Activated CD4-positive, CD25-positive, alpha-beta regulatory T cell treated with anti-CD3 and anti-CD28 coated beads, Interleukin-2, amount 50 U/mL, for 24 hours (primary cell): ENCODE measurements around the gene PNPLA5.
"Not testable (repeated sequence)": the region's sequence is repeated elsewhere in the genome, so short reads cannot be mapped to it uniquely, and the experiment has no call there.

Experiments
- ATAC-seq, 2 donors: fragments of 150-1000 bp; cut with Tn5 transposase; one replicate each; pipeline ENCODE4 v1.10.0; 2021; ENCODE audit warnings: mild to moderate bottlenecking in 1 of 2, moderate library complexity in 1 of 2

The PNPLA5 gene

DNA sequence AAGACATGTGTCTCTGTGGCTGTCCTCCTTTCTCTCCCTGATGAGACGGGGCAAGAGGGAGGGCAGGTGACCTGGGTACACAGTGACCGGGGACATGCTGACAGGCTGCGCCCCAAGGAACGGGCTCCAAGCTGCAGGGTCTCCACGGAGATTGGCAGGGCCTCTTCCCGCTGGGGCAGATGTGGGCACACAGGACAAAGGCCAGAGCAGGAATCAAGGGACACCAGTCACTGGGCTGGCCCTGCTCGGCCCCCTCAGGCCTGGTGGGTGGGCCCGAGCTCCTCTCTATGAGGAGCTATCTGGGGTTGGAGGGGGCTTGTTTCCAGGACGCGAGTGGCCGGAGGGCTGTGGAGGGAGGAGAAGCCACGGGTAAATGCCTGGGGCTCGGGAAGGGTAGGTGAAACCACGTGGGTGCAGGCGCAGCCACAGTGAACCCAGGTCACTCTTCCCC is 11.2 kb downstream of the PNPLA5 start:
- ATAC-seq, result no peak

DNA sequence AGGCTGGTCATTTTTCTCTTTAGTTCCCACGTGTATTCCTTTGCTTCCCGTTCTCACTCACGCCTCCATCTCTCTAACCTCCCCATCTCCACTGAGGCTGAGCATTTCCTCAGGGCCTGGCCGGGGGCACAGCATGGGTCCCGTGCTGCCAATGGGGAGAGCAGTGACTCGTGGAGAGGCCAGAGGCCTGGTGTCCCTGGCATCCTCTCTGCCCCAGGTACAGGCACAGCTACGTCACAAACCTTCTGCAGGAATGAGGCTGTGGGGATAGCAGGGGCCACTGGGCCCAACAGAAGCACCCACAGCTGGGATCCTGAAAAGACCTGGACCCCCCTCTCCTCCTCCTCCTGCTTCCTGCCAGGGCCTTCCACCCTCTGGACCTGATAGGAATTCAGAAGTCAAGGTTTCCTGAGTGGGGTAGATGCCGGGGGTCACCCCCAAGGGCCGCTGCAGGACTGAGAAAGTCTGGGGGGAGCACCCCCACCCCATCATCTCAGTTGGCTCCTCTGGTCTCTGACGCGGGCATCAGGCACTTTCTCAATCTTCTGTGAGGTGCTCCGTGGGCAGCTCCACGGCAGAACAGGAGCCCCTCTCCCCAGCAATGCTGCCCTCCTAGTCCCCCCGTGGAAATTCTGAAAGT is 11.8 kb downstream of the PNPLA5 start:
- ATAC-seq, result no peak

DNA sequence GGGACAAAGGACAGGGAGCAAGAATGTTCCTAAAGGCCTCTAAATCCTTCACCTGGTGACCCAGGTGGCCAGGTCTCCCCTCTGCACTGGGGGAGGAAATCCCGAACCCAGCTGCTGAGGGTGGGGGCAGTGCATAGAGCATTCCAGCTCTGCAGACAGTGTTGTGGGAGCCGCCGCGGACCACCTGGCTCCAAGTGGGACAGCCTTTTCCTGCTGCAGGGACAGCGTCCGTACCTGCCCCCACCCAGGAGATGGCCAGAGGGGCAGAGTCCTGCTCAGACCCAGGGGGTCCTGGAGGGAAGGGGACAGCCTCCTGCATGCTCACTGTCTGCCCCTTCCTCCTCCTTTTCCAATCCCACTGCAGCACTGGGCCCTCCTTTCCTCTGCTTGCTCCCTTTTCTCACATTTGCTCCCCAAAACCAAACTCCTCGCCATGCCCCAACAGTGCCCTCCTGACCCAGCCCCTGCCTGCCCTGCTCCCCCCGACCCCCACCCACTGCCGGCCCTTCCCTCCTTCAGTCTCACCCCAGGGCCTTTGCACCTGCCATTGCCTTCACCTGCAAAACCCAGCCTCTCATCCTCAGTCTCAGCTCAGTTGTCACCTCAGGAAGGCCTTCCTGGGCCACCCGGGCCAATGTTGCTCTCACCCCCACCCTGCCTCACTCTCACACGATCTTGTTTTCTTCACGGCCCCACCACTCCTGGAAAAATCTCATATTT is 12.8 kb downstream of the PNPLA5 start:
- no peak for ATAC-seq

DNA sequence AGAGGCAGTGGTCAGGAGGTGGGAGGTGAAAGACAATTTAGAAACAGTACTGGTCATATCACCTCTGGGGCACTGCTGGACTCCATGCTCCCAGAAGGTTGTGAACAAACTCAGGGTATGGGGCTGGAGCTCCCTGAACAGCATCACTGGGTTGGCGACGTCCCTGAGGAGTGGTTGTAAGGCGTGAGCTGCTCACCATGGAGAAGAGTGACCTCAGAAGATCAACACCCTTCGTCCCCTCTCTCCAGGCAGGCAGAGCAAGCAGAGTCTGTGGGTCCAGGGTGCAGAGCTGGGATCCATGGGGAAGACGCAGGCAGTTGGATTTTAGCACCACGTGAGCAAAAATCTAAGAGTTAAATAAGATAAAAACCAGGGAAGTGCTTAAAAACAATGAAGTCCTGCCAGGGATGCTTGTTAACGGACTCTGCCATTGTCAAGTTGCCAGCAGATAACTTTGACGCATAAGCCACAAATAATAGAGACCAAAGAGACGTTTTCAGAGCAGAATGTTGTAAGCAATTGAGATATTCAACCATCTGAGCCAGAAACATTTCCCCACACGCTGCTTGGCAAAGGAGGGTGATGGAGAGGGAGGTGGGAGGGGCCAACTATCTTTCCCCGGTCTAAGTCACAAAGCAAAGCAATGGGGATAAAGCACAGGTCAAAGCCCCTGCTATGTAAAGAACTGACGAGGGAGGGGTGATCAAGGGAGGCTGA is 13.6 kb downstream of the PNPLA5 start:
- no peak for ATAC-seq

DNA sequence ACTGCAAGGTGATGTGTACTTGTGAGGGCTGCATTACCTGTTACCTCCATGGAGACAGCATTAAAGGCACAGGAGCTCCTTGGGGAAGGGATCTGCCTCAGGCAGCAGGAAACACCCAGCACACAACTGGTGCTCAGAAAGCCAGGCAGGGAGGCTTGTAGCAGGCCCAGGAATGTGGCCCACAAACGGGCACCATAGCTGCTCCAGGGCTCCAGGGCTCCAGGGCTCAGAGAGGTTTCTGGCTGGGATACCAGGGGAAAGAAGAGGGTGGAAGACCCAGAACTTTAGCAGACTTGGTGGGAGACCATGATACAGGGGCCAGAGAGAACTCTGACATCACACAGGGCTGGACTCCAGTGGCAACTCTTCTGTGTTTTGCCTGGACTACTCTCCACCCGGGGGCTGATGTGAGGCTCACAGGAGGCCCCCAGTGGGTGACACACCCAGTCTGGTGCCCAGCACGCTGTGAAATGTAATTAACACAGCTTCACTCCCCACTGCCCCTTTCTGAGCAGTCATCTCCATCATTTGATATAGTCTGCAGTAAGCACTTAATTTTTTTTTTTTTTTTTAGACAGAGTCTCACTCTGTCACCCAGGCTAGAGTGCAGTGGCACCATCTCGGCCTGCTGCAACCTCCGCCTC is 14.8 kb downstream of the PNPLA5 start:
- ATAC-seq, result no peak

DNA sequence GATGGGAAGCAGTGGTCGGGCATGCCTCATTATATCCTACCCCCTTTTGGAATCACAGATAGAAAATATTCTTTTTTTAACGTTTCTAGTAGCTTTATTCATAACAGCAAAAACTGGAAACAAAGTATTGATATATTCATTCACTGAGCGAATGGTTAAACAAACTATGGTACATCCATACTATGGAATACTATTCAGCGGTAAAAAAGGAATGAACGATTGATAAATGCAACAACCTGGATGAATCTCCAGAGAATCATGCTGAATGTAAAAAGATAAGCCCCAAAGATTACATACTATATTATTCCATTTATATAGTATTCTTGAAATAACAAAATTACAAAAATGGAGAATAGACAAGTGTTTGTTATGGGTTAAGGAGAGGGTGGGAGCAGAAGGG is 22.0 kb downstream of the PNPLA5 start:
- no peak for ATAC-seq

DNA sequence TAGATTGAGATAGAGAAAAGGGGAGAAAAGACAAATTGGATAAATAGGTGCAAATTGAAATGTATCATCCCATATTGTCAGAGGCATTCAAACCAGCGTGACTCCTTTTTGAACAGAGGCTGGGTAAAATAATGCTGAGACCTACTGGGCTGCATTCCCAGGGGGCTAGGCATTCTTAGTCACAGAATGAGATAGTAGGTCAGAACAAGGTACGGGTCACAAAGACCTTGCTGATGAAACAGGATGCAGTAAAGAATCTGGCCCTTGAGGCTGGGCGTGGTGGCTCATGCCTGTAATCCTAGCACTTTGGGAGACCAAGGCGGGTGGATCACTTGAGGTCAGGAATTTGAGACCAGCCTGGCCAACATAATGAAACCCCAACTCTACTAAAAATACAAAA is 22.8 kb downstream of the PNPLA5 start:
- not testable (repeated sequence) for ATAC-seq

DNA sequence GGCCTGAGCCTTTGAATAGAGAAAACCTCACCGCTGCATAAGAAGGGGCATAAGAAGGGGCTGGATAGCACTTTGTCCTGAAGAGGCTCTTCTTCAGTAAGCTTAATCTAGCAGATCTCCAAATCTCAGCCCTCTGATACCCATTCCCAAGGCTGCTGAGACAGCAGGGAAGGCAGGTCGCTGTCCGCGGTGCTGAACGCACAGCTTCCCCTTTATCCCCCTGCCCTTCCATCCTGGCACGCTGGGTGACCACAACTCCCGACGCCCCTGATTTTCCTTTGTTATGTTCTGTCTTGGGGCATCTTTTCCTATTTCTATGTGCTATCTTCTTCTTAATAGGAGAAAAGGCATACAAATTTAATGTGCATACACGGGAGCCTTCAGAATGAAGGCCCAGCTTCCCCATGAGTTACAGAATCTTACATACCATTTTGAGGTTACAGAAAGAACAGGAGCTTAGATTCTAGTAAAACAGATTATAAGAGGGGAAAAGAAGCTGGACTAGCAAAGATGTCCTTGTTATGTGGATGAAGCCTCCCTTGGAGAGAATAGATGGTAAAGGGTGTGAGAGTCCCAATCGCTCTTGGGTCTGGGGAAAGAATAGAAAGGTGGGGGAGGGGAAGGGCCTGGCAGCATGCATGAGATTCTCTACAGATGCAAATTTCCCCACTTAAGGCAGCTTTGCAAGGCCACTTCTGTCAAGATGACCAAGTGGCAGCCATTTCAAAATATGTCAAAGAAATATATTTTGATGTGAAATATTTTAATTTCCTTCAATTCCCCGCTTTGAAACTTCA is 23.8 kb downstream of the PNPLA5 start:
- ATAC-seq, result no peak

DNA sequence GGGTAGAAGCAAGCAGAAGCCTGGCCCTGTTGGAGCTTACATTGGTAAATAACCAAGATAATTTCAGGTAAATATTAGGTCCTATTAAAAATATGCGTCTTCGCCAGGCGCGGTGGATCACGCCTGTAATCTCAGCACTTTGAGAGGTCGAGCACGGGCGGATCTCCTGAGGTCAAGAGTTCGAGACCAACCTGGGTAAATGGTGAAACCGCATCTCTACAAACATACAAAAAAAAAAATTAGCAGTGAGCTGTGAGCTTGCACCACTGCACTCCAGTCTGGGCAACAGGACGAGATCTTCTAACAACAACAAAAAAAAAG is 29.0 kb downstream of the PNPLA5 start:
- no peak for ATAC-seq

DNA sequence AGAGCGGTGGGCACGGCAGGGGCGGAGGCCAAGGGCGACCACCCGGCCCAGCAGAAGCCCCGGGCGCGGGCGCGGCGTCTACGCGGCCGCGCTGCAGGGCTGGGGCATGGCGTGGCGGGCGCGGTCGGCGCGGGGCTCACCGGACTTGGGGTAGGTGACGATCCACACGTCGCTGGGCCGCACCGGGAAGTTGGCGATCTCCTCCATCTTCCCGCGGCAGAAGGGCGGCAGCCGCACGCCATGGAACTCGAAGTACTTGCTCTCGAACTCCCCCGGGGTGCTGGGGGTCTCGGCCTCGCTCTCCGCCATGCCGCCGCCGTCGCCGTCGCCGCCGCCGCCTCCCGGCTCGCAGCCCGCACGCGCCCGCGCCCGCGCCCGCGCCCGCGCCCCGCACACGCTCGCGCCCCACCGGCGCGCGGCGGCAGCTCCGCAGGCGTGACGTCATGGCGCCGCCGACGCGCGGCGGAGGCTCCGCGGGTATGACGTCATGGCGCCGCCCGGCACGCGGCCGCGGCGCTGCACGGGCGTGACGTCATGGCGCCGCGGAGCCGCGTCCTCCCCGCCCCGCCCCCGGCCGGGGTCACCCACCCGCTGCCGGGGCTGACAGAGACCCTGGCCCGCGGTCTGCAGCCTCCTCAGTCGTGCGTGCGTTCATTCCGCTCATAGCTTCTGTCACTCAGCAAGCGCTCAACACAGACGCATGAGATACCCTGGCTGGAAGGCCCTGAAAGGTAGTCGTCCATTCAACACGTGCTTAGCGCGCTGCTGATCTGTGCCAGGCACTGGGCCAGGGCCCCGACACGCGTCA is 29.5 kb downstream of the PNPLA5 start, which contains the start of gene SULT4A1:
Gene SULT4A1, minus strand, starts transcription at position 440 of the 808 bp plus-strand sequence. Its CDS starts 131 bp downstream, at position 309.
- ATAC-seq, result no peak

DNA sequence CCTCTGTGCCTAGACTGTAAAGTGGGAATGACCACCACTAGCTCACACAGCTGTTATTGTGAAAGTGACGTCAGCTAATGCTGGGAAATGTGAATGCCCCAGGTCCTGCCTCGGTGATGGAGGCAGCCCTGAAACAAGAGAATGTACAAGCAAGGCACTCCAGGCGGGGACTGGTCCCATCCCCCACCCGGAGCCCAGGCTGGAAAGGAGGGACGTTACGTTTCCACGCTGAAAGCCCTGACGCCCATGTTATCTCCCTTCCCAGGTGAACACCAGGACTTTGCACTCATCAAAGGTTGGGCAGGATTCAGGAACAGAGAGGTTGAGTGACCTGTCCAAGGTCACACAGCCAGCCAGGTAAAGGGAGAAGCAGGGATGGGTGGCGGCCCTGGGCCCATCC is 30.3 kb downstream of the PNPLA5 start:
- no peak for ATAC-seq

DNA sequence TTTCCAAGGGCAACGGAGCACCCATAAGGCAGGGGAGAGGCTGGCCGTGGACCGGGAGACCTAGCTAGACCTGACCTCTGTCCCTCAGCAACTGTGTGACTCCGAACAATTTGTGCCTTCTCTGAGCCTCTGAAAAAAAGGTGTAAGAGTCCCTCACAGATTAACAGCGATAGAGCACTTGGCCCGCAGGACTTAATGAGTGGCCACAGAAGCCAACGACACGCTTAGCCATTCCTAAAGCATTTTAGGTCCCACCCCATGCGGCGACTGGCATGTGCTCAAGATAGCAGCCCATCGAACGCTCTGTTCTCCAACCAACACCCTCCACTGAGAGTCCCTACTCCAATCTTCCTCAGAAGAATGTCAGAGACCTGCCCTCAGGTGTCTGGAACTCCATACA is 31.0 kb downstream of the PNPLA5 start:
- no peak for ATAC-seq

DNA sequence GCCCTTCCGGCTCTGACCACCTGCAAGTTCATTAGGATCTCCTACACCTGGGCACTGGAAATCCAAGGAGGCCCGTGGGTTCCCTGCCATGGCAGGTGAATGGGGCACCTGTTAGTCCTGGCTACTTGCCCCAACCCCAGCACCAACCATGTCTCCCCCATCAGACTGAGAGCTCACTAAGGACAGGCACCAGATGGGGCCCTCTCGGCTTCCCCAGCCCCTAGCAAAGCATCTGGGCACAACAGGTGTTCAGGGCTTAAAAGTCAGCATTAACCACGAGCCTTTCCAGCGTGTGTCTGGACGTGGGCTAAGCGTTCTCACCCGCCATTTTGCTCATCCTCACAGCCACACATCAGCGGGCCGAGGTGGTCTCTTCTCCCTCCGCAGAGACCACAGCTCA is 31.7 kb downstream of the PNPLA5 start:
- ATAC-seq, result no peak

DNA sequence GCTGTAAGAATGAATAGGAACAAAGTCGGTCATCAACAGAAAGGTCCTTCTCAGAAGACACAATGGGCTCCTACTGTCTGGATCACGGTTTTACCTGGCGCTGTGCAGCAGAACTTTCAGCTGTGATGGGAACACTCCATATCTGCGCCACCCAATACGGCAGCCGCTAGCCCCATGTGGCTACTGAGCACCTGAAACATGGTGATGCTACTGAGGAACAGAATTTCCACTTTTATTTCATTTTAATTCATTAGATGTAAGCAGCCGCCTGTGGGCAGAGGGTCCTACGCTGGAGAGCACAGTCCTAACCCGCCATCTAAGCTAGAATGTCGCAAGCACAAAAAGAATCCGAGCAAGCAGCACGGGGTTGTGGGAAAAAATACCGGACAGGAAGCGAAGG is 32.2 kb downstream of the PNPLA5 start:
- no peak for ATAC-seq

DNA sequence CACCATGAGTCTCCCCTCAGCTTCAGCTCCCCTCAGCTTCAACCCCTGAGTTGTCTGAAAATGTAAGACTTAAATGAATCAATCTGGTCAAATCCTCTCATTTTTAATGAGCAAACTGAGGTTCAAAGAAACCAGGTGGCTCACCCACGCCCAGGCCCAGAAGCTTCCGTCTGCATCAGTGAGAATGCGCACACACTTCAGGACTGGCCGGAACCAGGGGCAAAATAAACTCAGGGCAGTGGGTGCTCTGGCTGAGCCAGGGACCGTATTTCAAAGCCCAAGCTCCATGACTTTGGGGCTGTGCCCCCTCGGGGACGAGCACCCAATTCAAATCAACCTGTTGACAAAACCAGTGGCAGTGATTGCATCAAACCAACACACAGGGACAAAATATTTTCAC is 32.6 kb downstream of the PNPLA5 start:
- no peak for ATAC-seq

DNA sequence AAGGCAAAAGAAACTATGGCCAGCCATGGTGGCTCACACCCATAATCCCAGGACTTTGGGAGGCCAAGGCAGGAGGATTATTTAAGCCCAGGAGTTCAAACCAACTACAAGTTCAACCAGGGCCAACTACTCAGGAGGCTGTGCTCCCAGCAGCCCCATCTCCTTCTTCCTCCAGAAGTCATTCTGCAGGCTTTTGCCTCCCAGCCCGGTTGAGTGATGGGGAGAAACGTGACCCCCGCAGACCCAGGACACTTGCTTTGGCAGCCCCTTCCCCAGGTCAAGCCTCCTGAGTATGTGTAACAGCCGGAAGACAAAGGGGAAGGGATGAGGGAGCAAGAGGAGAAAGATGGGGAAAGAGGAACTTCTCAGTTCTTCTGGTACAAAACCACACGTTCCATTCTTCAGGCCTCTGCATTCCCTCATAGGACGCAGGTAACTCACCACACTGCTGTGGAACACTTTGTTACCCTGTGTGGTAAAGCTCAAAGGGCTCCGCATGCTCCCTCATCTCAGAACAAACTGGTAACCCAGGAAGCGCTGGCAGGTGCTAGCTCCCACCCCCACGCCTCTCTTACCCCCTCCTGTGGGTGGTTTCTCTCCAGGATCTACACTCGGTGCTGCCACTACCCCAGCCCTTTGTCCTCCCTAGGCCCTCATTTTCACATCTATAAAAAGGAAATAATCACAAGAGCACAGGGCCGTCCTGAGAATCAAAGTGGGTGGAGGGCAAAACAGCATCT is 33.5 kb downstream of the PNPLA5 start:
- ATAC-seq, result no peak

DNA sequence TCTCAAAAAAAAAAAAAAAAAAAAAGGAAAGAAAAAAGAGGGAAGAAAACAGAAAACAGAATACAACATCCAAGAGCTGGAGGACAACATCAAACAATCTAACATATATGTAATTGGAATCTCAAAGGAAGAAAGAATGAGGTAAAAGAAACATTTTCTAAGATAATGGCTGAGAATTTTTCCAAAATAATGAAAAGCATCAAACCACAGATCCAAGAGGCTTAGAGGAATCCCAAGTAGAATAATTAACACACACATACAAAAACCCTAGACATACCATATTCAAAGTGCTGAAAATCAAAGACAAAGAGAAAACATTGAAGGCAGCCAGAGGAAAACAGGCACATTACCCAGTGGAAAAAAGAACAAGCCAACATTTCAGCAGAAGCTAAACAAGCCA is 34.4 kb downstream of the PNPLA5 start:
- ATAC-seq, result no peak

DNA sequence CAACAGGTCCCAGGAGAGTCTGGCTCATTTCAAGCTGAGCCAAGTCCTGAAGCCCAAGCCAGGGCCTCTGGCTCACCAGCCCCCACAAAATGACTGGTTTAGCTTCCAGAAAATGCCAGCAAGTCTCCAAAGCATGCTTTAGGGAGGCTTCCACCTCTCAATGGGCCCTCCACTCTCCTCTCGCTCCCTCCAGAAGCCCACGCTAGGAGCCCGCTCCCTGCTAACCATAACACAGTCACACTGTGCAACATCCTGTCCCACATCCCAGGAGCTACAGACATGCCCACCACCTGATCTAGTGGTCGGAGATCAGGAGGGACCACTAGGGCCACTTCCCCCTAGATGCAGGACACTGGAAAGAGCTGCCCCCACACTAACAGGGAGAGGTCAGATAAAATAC is 36.4 kb downstream of the PNPLA5 start:
- no peak for ATAC-seq

DNA sequence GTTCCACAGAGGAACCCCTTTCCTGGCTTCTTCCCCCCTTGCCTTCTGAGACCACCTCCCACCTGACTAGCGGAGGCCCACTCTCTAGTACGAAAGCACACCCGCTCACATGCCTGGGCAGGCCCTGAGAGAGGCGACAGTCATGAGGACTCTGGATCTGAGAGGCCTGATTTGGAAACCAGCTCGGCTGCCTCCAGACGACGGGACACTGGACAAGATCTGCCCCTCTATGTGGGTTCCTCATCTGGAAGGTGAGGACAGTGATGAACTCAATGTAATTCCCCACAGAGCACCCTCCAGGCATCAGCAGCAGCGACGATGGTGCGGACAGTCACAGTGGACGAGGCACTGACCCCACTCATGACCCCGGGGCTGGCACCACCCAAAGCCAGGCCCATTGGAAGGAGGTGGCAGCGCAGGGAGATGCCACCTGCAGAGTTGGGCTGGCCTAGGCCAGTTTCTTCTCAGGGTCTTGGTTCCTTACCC is 37.0 kb downstream of the PNPLA5 start:
- no peak for ATAC-seq

DNA sequence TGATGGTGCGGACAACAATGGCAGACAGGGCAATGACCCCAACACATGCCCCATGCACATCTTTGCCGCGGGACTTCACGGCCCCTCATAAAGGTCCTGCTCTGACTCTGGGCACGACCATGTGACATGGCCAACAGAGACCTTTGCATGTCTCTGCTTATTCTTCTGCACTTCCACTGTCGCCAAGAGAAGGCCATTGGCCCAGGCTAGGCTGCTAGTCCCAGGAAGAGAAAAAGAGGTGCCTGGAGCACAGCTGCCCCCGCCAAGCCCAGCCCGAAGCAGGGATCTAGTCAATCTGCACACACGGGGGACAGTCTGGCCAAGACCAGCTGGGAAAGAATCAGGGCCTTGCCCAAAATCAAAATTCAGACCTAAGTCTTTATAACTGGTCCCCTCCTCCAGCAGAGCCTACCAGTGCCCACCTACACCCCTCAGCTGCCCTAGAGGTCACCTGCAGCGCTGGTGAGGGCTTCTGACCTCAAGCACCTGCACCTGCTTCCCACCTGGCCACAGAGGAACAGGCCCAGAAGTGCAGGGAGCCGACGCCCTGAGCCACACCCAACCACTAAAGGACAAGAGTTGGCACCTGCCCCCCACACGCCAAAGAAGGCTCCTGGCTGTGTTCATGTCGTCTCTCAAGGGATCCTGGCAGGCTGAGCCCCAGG is 37.6 kb downstream of the PNPLA5 start:
- ATAC-seq, result no peak
